Endometrium (tissue), 2 donors: Measurements from ENCODE around the gene RBM39.
"Not testable (repeated sequence)": the region's sequence is repeated elsewhere in the genome, so short reads cannot be mapped to it uniquely, and the experiment has no call there.

ENCODE experiments used
- FAIRE-seq: peaks from 2 replicates; lab custom pipeline; 2012; peaks lifted over from hg19 to GRCh38; lab: Jason Lieb, UNC
- donor health status: control.
- donor health status: control.

Gene RBM39

GRCh38 chr20:35704514-35705261, 37.4 kb downstream of the RBM39 start:
- no peak for FAIRE-seq

GRCh38 chr20:35702824-35703695, 39.0 kb downstream of the RBM39 start:
- no peak for FAIRE-seq

GRCh38 chr20:35702051-35702823, 39.8 kb downstream of the RBM39 start:
- no peak for FAIRE-seq

GRCh38 chr20:35700625-35701148, 41.4 kb downstream of the RBM39 start:
- no peak for FAIRE-seq

- FAIRE-seq = no peak
These were observed 42.0 kb downstream of the RBM39 start for GRCh38 chr20:35699957-35700624.

- FAIRE-seq = no peak
These were observed 42.7 kb downstream of the RBM39 start, which contains the start of the genes NFS1 and ROMO1 for GRCh38 chr20:35699127-35699956. TSS of gene NFS1 (minus strand) at chr20:35699352. CDS start at chr20:35699288, 64 bp downstream. TSS of gene ROMO1 (plus strand) at chr20:35699405. CDS start at chr20:35699633, 228 bp downstream.

GRCh38 chr20:35698298-35699126, 43.5 kb downstream of the RBM39 start:
- no peak for FAIRE-seq

GRCh38 chr20:35697696-35698297, 44.3 kb downstream of the RBM39 start:
- FAIRE-seq = no peak

- no peak for FAIRE-seq
These were observed 46.1 kb downstream of the RBM39 start for GRCh38 chr20:35695978-35696377.

- no peak for FAIRE-seq
These were observed 46.8 kb downstream of the RBM39 start for GRCh38 chr20:35695245-35695749.

- FAIRE-seq = no peak
These were observed 51.8 kb downstream of the RBM39 start for GRCh38 chr20:35690265-35690664.

GRCh38 chr20:35686872-35687271, 55.2 kb downstream of the RBM39 start:
- not testable (repeated sequence) for FAIRE-seq

- FAIRE-seq = not testable (repeated sequence)
These were observed 56.7 kb downstream of the RBM39 start for GRCh38 chr20:35685368-35685767.

- no peak for FAIRE-seq
These were observed 60.1 kb downstream of the RBM39 start for GRCh38 chr20:35681960-35682359.

GRCh38 chr20:35680452-35681183, 61.4 kb downstream of the RBM39 start:
- no peak for FAIRE-seq

- no peak for FAIRE-seq
These were observed 67.1 kb downstream of the RBM39 start for GRCh38 chr20:35674921-35675320.

- FAIRE-seq = no peak
These were observed 68.2 kb downstream of the RBM39 start for GRCh38 chr20:35673884-35674283.

GRCh38 chr20:35669681-35670080, 72.4 kb downstream of the RBM39 start:
- FAIRE-seq = no peak
